ENCODE measurements around the gene PRR20E. TPM values are rescaled to one million over a fixed set of nuclear protein-coding genes. Genes with fewer than 3 reads are reported as not detected.

Gene PRR20E
- total RNA-seq, 1 donor from 2014 or later: not detected

DNA sequence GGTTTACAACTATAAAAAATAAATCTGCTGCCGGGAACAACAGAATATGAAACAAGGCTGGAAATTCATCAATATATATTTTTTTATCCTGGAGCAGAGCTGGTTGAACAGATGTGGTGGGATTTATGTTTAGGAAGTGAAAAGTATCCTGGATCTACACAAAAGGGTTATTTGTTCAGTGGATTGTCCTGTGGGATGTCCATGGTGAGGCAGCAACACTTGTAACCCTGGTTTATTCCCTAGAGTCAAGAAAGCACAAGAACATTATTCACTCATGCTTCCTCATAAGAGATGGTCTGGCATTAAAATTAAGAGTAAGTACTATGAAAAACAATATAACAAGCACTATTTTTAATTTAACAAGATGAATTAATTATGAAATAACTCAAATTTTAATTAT, 46.0 kb downstream of the PRR20E start:
- no peak for DNase-seq (ENCODE audit: low spot score)
- intact Hi-C loops (cut with micrococcal nuclease): no loop called here
- Mint-ChIP-seq H3K4me3 (no peak overlapping the region), H3K36me3 (ENCODE audit: low read depth) (no peaks in the 10 kb centered on the region), H3K27me3 (ENCODE audit: insufficient read depth) (no peaks in the 10 kb centered on the region), H3K9me3 (peaks cover 9% of the 10 kb centered on the region), H3K4me1 (ENCODE audit: low read depth) (no peaks in the 10 kb centered on the region), H3K27ac (no peak overlapping the region)

Other genes with a start within 250 kb of the PRR20E start
- not detected in 2 replicates for gene PRR20A, start 26.3 kb upstream of the PRR20E start, total RNA-seq
- gene PRR20B, start 19.7 kb upstream of the PRR20E start, total RNA-seq: not detected in 2 replicates
- not detected in 2 replicates for gene PRR20C, start 13.1 kb upstream of the PRR20E start, total RNA-seq
- gene PRR20D, start 6.6 kb upstream of the PRR20E start, total RNA-seq: not detected in 2 replicates